HUES48 (cell line): Measurements from ENCODE around the gene MIER2.

Source experiments
- H3K27ac ChIP-seq: one replicate; pipeline ENCODE4 v1.7.0; 2013; ENCODE audit warnings: low read depth, low read length, inconsistent platforms
- H3K27me3 ChIP-seq: 2 replicates; pipeline ENCODE4 v1.6.1; 2013; ENCODE audit warnings: mild to moderate bottlenecking, low read length; ENCODE audit not compliant: control insufficient read depth, insufficient read depth
- H3K36me3 ChIP-seq: 2 replicates; pipeline ENCODE4 v1.6.1; 2013; ENCODE audit warnings: low read length; ENCODE audit not compliant: control insufficient read depth, insufficient read depth
- H3K4me1 ChIP-seq: 2 replicates; pipeline ENCODE4 v1.6.1; 2013; ENCODE audit warnings: mild to moderate bottlenecking, low read length; ENCODE audit not compliant: control insufficient read depth, insufficient read depth
- H3K4me3 ChIP-seq: 2 replicates; pipeline ENCODE4 v1.5.1; 2013; ENCODE audit warnings: mild to moderate bottlenecking, low read depth, low read length
- H3K9ac ChIP-seq: 2 replicates; pipeline ENCODE4 v1.6.1; 2013; ENCODE audit warnings: mild to moderate bottlenecking, low read depth, low read length, moderate library complexity
- H3K9me3 ChIP-seq: 2 replicates; pipeline ENCODE4 v1.6.1; 2013; ENCODE audit warnings: low read length; ENCODE audit not compliant: control insufficient read depth, insufficient read depth

MIER2 gene

GRCh38 chr19:355134-355533, 10.5 kb upstream of the MIER2 start:
- Histone ChIP-seq H3K4me3 (no peak overlapping the region), H3K9ac (no peak overlapping the region), H3K27me3 (no peaks in the 10 kb centered on the region), H3K4me1 (no peaks in the 10 kb centered on the region), H3K9me3 (no peaks in the 10 kb centered on the region; the same call in 1 of the 2 replicates), H3K27ac (no peak overlapping the region), H3K36me3 (no peaks in the 10 kb centered on the region)

GRCh38 chr19:351976-352625, 7.5 kb upstream of the MIER2 start:
- Histone ChIP-seq H3K4me1 (no peaks in the 10 kb centered on the region), H3K9me3 (no peaks in the 10 kb centered on the region; the same call in 1 of the 2 replicates), H3K27me3 (no peaks in the 10 kb centered on the region), H3K27ac (no peak overlapping the region), H3K36me3 (no peaks in the 10 kb centered on the region), H3K9ac (no peak overlapping the region), H3K4me3 (no peak overlapping the region)

- Histone ChIP-seq H3K4me1 (peaks cover 11% of the 10 kb centered on the region; the same call in 1 of the 2 replicates), H3K9ac (no peak overlapping the region), H3K27ac (no peak overlapping the region), H3K36me3 (0 out of 2 replicates have a peak, but pooled peaks cover 2% of the 10 kb centered on the region), H3K4me3 (no peak overlapping the region), H3K9me3 (no peaks in the 10 kb centered on the region), H3K27me3 (peaks cover 9% of the 10 kb centered on the region)
Observed at GRCh38 chr19:347946-348861, 3.6 kb upstream of the MIER2 start.

DNA sequence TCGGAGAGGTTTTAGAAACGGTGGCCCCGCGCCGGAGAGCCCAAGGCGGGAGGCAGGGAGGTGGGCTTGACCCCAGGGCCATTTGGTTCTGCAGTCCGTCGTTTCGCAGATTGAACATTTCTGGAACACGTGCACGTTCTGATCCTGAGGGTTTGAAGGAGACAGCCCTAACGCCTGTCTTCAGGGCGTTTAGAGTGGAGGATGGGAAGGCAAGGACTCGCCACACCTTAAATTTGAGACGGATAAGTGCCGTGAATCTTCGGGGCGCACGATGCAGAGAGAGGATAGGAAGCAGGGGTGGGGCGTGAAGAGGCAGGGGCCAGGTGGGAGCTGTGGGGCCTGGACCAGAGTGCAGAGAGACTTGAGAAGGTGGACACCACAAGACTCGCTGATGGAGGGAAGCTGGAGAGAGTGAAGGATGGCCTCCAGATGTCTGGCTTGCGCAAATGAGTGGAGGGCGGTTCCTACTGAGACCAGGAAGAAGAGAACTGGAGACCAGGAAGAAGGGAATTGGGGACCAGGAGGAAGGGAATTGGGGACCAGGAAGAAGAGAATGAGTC, 804 bp upstream of the MIER2 start:
- H3K9me3 ChIP-seq: no peaks in the 10 kb centered on the region
- H3K27ac ChIP-seq: no peak overlapping the region
- peak overlapping the region; percentile 63 for H3K4me3 ChIP-seq
- peaks cover 28% of the 10 kb centered on the region for H3K36me3 ChIP-seq
- H3K9ac ChIP-seq: no peak overlapping the region
- H3K27me3 ChIP-seq: peaks cover 9% of the 10 kb centered on the region
- H3K4me1 ChIP-seq: peaks cover 15% of the 10 kb centered on the region; the same call in 1 of the 2 replicates

- Histone ChIP-seq H3K4me3 (peak overlapping the region; percentile 70), H3K27me3 (peaks cover 9% of the 10 kb centered on the region), H3K36me3 (peaks cover 39% of the 10 kb centered on the region), H3K27ac (peak overlapping the region; percentile 47), H3K4me1 (peaks cover 15% of the 10 kb centered on the region; the same call in 1 of the 2 replicates), H3K9ac (peak overlapping the region; percentile 61), H3K9me3 (no peaks in the 10 kb centered on the region)
Observed at GRCh38 chr19:343941-344624, 513 bp downstream of the MIER2 start.

- no peak overlapping the region for H3K27ac ChIP-seq
- H3K9me3 ChIP-seq: no peaks in the 10 kb centered on the region
- peaks cover 9% of the 10 kb centered on the region for H3K27me3 ChIP-seq
- peak overlapping the region; percentile 70 for H3K4me3 ChIP-seq
- H3K9ac ChIP-seq: peak overlapping the region; percentile 61
- peaks cover 15% of the 10 kb centered on the region; the same call in 1 of the 2 replicates for H3K4me1 ChIP-seq
- H3K36me3 ChIP-seq: peaks cover 39% of the 10 kb centered on the region
Observed at GRCh38 chr19:343451-343931, 1.1 kb downstream of the MIER2 start.

DNA sequence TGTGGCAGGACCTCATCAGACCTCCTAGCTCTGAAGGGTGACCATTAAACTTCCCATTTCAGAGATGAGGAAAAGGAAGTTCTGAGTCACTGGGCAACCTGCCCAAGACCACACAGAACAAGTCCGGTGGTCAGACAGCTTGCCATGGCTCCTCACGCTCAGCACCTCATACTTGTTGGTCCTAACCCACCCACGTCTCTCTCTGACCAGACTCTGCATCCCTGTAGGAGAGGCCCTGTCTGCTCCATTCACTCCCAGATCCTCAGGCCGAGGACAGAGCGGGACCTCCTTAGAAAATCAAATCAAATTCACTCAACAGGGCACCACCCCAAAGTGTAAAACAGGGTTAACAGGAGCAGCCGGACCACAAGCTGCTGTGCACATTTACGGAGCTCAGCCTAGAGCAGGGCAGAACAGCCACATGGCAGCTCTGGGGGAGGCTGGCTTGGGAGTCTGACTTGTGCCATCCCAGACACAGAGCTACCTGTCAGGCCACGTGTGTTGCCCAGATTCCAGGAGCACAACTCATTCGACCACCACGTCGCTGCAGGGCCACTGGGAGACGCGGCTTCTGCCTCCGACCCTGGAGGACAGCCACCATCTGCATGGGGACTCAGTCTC, 1.7 kb downstream of the MIER2 start:
- Histone ChIP-seq H3K27me3 (peaks cover 9% of the 10 kb centered on the region), H3K36me3 (peaks cover 39% of the 10 kb centered on the region), H3K9me3 (no peaks in the 10 kb centered on the region), H3K4me3 (peak overlapping the region; percentile 70), H3K4me1 (peaks cover 15% of the 10 kb centered on the region; the same call in 1 of the 2 replicates), H3K27ac (no peak overlapping the region), H3K9ac (no peak overlapping the region)

- Histone ChIP-seq H3K9ac (no peak overlapping the region), H3K27ac (no peak overlapping the region), H3K9me3 (no peaks in the 10 kb centered on the region), H3K4me3 (0 out of 2 replicates have a peak overlapping the region, but pooled peaks have one; percentile 70), H3K4me1 (peaks cover 15% of the 10 kb centered on the region; the same call in 1 of the 2 replicates), H3K27me3 (peaks cover 9% of the 10 kb centered on the region), H3K36me3 (peaks cover 39% of the 10 kb centered on the region)
Observed at GRCh38 chr19:342128-342455, 2.5 kb downstream of the MIER2 start.

DNA sequence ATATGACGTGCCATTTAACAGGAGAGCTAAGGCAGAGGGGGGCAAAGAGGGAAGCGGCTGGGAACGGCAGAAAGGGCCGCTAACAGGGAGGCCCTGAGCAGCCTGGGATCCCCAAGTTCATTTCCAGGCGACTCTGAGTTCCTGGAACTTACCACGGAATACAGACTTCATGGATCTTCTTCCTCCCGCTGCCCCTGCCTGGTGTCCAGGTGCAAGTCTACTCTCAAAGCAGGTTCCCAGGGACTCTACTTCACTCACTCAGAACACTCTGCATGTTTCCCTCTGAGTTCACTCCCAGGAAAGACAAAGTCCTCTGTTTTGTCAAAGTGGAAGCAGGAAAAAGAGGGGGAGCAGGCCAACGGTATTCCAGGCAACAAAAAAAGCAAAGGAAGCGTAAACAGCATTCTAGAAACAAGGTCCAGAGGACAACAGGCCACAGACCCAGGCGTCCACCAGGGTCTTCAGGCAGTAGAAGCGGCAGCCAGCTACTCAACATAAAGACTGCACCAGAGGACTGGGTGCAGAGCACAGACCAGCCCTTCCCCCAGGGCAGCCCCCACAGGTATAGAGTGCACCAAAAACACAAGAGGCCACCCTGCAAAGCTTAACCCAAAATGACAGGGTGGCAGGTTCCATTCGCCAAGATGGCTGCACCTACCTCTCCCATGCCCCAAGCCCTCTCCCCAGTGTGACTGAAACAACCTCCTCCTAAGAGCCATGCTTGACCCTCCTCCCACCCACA, 3.0 kb downstream of the MIER2 start:
- H3K9ac ChIP-seq: no peak overlapping the region
- no peak overlapping the region for H3K27ac ChIP-seq
- H3K36me3 ChIP-seq: peaks cover 39% of the 10 kb centered on the region
- H3K27me3 ChIP-seq: peaks cover 9% of the 10 kb centered on the region
- H3K9me3 ChIP-seq: no peaks in the 10 kb centered on the region
- H3K4me3 ChIP-seq: 0 out of 2 replicates have a peak overlapping the region, but pooled peaks have one; percentile 70
- H3K4me1 ChIP-seq: peaks cover 15% of the 10 kb centered on the region; the same call in 1 of the 2 replicates
